Measurements from ENCODE around the gene SYNM. TPM values are rescaled to one million over a fixed set of nuclear protein-coding genes. Genes with fewer than 3 reads are reported as not detected.
"Not testable (repeated sequence)": the region's sequence is repeated elsewhere in the genome, so short reads cannot be mapped to it uniquely, and the experiment has no call there.

SYNM gene
- total RNA-seq, 1 donor from 2014 or later: 9.0 TPM

GRCh38 chr15:99105514-99106341 lies 848 bp downstream of the SYNM start:
- DNase-seq (ENCODE audit: low spot score in 2 of 2) (peak in 1 of 2 donors; percentile 60), FAIRE-seq (no peak)

- no peak for FAIRE-seq
- DNase-seq (ENCODE audit: low spot score in 2 of 2): no peak
Measured at GRCh38 chr15:99106417-99107220, 1.7 kb downstream of the SYNM start.

GRCh38 chr15:99108993-99109392 lies 4.1 kb downstream of the SYNM start:
- FAIRE-seq (no peak), DNase-seq (ENCODE audit: low spot score in 2 of 2) (no peak)

- DNase-seq (ENCODE audit: low spot score in 2 of 2) (no peak), FAIRE-seq (no peak)
Measured at GRCh38 chr15:99109555-99110021, 4.7 kb downstream of the SYNM start.

- FAIRE-seq: no peak
- no peak for DNase-seq (ENCODE audit: low spot score in 2 of 2)
Measured at GRCh38 chr15:99110093-99110492, 5.2 kb downstream of the SYNM start.

- DNase-seq (ENCODE audit: low spot score in 2 of 2): no peak
- no peak for FAIRE-seq
Measured at GRCh38 chr15:99110581-99111320, 5.9 kb downstream of the SYNM start.

GRCh38 chr15:99111641-99112040 lies 6.8 kb downstream of the SYNM start:
- DNase-seq (ENCODE audit: low spot score in 2 of 2): not testable (repeated sequence)

GRCh38 chr15:99113547-99114271 lies 8.8 kb downstream of the SYNM start:
- no peak for DNase-seq (ENCODE audit: low spot score in 2 of 2)
- FAIRE-seq: no peak

More at GRCh38 chr15:99111641-99112040, 6.8 kb downstream of the SYNM start:
- not testable (repeated sequence) for FAIRE-seq

GRCh38 chr15:99114511-99115299 lies 9.8 kb downstream of the SYNM start:
- FAIRE-seq (no peak), DNase-seq (ENCODE audit: low spot score in 2 of 2) (no peak)

- DNase-seq (ENCODE audit: low spot score in 2 of 2): no peak
- no peak for FAIRE-seq
Measured at GRCh38 chr15:99115300-99116215, 10.7 kb downstream of the SYNM start.

GRCh38 chr15:99117111-99117510 lies 12.2 kb downstream of the SYNM start:
- DNase-seq (ENCODE audit: low spot score in 2 of 2): no peak
- FAIRE-seq: no peak

- FAIRE-seq: no peak
- no peak for DNase-seq (ENCODE audit: low spot score in 2 of 2)
Measured at GRCh38 chr15:99117563-99118257, 12.8 kb downstream of the SYNM start.

- FAIRE-seq (no peak), DNase-seq (ENCODE audit: low spot score in 2 of 2) (no peak)
Measured at GRCh38 chr15:99118258-99118632, 13.4 kb downstream of the SYNM start.

GRCh38 chr15:99118801-99119546 lies 14.1 kb downstream of the SYNM start:
- no peak for FAIRE-seq
- no peak for DNase-seq (ENCODE audit: low spot score in 2 of 2)

GRCh38 chr15:99120050-99120777 lies 15.3 kb downstream of the SYNM start:
- FAIRE-seq: no peak
- DNase-seq (ENCODE audit: low spot score in 2 of 2): no peak

GRCh38 chr15:99121207-99121606 lies 16.3 kb downstream of the SYNM start:
- DNase-seq (ENCODE audit: low spot score in 2 of 2) (no peak), FAIRE-seq (no peak)
